GM20431 (cell line): Measurements from ENCODE around the gene NLGN2.

ENCODE experiments used
- in situ Hi-C: fragments of 300-500 bp; cut with MseI, MboI; formaldehyde crosslinking; loops from one replicate; pipeline ENCODE4 v1.15.0; 2020; ENCODE audit warnings: low sequenced_read_pairs; ENCODE audit not compliant: unreplicated experiment

Gene NLGN2

DNA sequence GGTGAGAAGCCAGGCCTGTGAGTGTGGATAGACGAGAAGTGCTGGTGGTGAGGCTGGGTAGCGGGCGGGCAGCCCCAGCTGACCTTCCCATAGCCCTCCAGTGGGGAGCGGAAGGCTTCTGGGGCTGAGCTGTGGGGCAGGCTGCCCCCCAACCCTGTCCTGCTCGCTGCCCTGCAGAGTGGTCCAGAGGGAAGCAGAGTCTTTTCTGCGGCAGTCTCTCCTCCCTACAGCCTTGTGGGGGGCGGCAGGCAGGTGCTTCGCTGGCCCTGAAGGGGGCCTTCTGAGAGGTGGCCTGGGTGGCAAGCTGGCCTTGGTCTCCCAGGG, 3.7 kb downstream of the NLGN2 start:
- in situ Hi-C loops = no loop called here

DNA sequence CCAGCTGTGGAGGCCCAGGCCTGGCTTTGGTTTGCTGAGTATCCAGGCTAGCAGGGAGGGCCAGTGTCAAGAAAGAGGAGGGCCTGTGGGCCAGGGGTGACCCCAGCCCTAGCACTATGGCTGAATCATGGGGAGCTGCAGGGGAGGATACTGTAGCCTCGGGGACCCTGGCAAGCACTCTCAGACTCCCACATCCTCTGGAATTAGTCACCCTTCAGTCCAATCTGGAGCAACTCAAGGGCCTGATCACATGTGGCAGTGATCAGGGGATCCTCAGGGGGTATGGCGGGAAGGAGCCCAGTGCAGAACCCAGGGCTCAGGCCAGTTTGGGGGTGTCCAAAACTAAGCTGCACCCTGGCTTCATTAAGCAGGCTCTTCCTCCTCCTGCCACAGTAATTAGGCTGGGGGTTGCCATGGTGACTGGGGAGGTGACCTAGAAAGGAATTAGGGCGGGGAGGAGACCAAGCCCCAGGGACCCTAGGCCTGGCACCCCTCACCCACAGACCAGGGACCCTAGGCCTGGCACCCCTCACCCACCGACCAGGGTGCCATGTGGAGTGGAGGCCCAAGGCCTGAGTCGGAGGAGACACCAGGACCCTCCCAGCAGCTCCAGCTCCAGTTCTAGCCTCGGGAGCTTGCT, 5.8 kb downstream of the NLGN2 start:
- in situ Hi-C loops = no loop called here

DNA sequence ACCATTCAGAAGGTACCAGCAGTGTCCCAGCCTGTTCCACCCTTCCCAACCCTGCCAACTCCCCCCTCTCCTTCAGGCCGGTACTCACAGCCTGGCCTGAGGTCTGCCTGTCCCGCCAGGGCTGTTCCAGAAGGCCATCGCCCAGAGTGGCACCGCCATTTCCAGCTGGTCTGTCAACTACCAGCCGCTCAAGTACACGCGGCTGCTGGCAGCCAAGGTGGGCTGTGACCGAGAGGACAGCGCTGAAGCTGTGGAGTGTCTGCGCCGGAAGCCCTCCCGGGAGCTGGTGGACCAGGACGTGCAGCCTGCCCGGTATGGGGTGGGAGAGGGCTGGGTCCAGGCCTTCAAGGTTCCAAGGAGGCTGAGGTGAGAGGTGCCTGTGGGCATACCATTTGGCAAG, 7.2 kb downstream of the NLGN2 start:
- in situ Hi-C loops = no loop called here

GRCh38 chr17:7415784-7416183, 8.1 kb downstream of the NLGN2 start:
- in situ Hi-C loops = no loop called here

GRCh38 chr17:7416323-7416722, 8.7 kb downstream of the NLGN2 start:
- in situ Hi-C loops = no loop called here

DNA sequence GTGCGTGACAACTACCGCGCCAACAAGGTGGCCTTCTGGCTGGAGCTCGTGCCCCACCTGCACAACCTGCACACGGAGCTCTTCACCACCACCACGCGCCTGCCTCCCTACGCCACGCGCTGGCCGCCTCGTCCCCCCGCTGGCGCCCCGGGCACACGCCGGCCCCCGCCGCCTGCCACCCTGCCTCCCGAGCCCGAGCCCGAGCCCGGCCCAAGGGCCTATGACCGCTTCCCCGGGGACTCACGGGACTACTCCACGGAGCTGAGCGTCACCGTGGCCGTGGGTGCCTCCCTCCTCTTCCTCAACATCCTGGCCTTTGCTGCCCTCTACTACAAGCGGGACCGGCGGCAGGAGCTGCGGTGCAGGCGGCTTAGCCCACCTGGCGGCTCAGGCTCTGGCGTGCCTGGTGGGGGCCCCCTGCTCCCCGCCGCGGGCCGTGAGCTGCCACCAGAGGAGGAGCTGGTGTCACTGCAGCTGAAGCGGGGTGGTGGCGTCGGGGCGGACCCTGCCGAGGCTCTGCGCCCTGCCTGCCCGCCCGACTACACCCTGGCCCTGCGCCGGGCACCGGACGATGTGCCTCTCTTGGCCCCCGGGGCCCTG, 9.5 kb downstream of the NLGN2 start:
- in situ Hi-C loops = no loop called here

GRCh38 chr17:7418472-7419152, 11.0 kb downstream of the NLGN2 start:
- in situ Hi-C loops = no loop called here

- in situ Hi-C loops = no loop called here
Measured at GRCh38 chr17:7419819-7420610, 12.4 kb downstream of the NLGN2 start, which contains the start of gene SPEM1. Gene SPEM1 (plus strand): TSS chr17:7420324. CDS start chr17:7420385, 61 bp downstream.

DNA sequence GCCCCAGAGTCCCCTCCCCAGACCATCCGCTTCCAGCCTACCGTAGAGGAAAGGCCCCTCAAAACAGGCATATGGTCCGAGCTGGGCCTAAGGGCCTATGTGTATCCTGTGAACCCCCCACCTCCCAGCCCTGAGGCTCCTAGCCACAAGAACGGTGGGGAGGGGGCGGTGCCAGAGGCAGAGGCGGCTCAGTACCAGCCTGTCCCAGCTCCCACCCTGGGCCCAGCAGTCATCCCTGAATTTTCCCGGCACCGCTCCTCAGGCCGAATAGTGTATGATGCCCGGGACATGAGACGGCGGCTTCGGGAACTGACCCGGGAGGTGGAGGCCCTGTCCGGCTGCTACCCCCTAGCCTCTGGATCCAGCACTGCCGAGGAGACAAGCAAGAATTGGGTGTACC, 13.5 kb downstream of the NLGN2 start:
- in situ Hi-C loops = no loop called here

DNA sequence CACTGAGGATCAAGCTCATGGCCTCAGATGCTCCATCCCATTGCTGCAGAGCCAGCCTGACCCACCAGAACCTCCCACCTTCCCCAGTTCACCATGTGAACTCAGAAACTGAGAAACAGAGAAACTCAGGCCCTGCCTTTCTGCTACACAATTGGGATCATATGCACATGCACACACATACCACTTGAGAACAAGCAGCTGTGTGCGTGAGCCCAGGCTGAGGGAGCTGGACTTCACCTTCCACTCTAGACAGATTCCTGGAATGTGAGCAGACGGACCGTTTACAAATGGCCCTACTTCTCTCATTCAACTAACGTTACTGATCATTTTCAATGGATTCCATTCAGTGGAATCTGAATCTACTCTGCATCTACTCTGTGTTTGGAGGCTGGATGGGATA, 16.0 kb downstream of the NLGN2 start:
- in situ Hi-C loops = no loop called here

GRCh38 chr17:7425316-7425715, 17.7 kb downstream of the NLGN2 start, which contains the start of gene SPEM2:
Gene SPEM2 (plus strand): TSS chr17:7425616. CDS start chr17:7425689, 73 bp downstream.
- in situ Hi-C loops = no loop called here

DNA sequence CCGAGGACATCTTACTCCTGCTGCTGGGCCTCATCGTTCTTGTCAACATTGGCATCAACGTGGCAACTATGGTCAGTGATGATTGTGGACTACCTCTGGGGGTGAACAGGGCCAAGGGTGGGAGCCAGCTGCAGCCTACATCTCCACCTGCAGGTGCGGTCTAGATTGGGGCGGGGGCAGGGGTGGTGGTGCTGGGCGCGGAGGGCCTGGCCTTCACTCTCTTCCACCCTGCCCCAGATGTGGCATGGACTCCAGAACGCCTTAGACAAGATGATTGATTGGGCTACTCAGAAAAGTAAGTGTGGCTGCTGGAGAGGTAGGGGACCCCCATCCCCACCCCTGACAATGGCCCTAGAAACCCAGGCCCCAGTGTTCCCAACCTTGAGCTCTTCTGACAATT, 18.1 kb downstream of the NLGN2 start:
- in situ Hi-C loops = no loop called here

DNA sequence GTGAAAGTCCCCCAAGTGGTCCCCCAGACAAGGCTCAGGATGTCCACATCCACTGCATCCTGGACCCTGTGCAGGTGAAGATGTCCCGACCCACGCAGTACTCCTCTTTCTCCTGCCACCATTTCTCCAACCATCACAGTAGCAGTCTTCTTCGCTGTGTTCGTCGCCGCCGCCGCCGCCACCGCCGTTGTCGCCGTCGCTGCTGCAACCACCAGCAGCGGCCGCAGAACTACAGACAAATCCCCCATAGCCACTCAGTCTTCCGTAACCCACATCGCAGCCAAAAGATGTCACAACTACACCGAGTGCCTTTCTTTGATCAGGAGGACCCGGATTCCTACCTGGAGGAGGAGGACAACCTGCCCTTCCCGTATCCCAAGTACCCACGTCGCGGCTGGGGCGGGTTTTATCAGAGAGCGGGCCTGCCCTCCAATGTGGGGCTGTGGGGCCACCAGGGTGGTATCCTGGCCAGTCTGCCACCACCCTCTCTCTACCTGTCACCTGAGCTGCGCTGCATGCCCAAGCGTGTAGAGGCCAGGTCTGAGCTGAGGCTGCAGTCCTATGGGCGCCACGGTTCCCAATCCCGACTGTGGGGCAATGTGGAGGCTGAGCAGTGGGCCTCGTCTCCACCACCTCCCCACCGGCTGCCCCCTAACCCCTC, 18.7 kb downstream of the NLGN2 start:
- in situ Hi-C loops = no loop called here

- in situ Hi-C loops = no loop called here
Measured at GRCh38 chr17:7426896-7427489, 19.3 kb downstream of the NLGN2 start.

GRCh38 chr17:7427549-7427948, 19.9 kb downstream of the NLGN2 start:
- in situ Hi-C loops = no loop called here

GRCh38 chr17:7428557-7428956, 20.9 kb downstream of the NLGN2 start, which contains the start of gene SPEM3:
Gene SPEM3 (plus strand): TSS chr17:7428857. CDS start chr17:7428903, 46 bp downstream.
- in situ Hi-C loops = no loop called here

GRCh38 chr17:7429722-7430121, 22.1 kb downstream of the NLGN2 start:
- in situ Hi-C loops = no loop called here

- in situ Hi-C loops = no loop called here
Measured at GRCh38 chr17:7431231-7431630, 23.6 kb downstream of the NLGN2 start.

DNA sequence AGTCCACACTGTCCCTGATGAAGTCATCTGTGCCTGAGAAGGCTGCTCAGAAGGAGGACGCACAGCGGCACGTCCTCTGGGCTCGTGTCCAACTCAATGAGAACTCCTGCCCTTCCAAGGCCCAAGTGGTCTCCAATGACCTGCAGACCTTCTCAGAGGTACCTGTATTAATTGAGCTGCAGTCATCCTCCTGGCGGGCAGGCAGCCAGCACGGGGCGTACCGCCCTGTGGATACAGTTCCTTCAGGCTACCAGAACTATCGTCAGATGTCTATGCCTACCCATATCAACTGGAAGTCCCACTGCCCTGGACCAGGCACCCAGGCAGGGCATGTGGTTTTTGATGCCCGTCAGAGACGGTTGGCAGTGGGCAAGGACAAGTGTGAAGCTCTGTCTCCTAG, 24.7 kb downstream of the NLGN2 start:
- in situ Hi-C loops = no loop called here
